GM10266 (cell line): ENCODE measurements around the gene P2RY4.

Source experiments
- DNase-seq: peaks from one replicate; pipeline ENCODE4 v3.0.0; 2012; ENCODE audit errors: extremely low spot score
- CTCF ChIP-seq: IDR thresholded peaks from 2 replicates; pipeline ENCODE4 v1.5.1; 2012; ENCODE audit warnings: mild to moderate bottlenecking, low read depth; ENCODE audit not compliant: control insufficient read depth, insufficient read depth; ENCODE audit errors: missing control alignments

The P2RY4 gene

GRCh38 chrX:70260104-70260503, at the start of gene P2RY4:
Gene P2RY4, minus strand, starts transcription at chrX:70260204. Its CDS starts 580 bp downstream, at chrX:70259624.
- TF ChIP-seq CTCF, result no peak
- DNase-seq, result no peak

- no peak for DNase-seq
- TF ChIP-seq CTCF, result no peak
These were observed 41.7 kb upstream of the P2RY4 start for GRCh38 chrX:70301716-70302115.

- no peak for TF ChIP-seq CTCF
These were observed 33.6 kb upstream of the P2RY4 start for GRCh38 chrX:70293621-70294020.

GRCh38 chrX:70292788-70293187, 32.8 kb upstream of the P2RY4 start:
- DNase-seq, result no peak
- no peak for TF ChIP-seq CTCF

More at GRCh38 chrX:70293621-70294020, 33.6 kb upstream of the P2RY4 start:
- DNase-seq, result no peak

- TF ChIP-seq CTCF, result no peak
- DNase-seq, result peak; percentile 87
These were observed 30.1 kb upstream of the P2RY4 start, which contains the start of the genes KIF4A and PDZD11 for GRCh38 chrX:70289793-70290770. Gene KIF4A, plus strand, starts transcription at chrX:70290104. Its CDS starts 355 bp downstream, at chrX:70290459. Gene PDZD11, minus strand, starts transcription at chrX:70289927. Its CDS starts 586 bp downstream, at chrX:70289341.

GRCh38 chrX:70289168-70289792, 29.3 kb upstream of the P2RY4 start:
- DNase-seq, result no peak

More at GRCh38 chrX:70289168-70289792, 29.3 kb upstream of the P2RY4 start:
- no peak for TF ChIP-seq CTCF
